G401 (cell line): ENCODE measurements around the gene ARHGAP27. TPM values are rescaled to one million over a fixed set of nuclear protein-coding genes. Genes with fewer than 3 reads are reported as not detected.
"Not testable (repeated sequence)": the region's sequence is repeated elsewhere in the genome, so short reads cannot be mapped to it uniquely, and the experiment has no call there.

Experiments
- DNase-seq: peaks from one replicate; pipeline ENCODE4 v3.0.0-alpha.2; 2015; ENCODE audit warnings: low spot score
- in situ Hi-C: cut with HindIII; loops from 2 replicates; pipeline ENCODE4 v1.10.0; 2016; ENCODE audit warnings: low sequenced_read_pairs, mixed read lengths
- total RNA-seq: library from RNA; depleted of rRNA; stranded (reverse); fragments of >200 nt; shearing (Covaris generic); gene quantifications from 2 replicates; pipeline ENCODE4 v1.2.3, GENCODE V29; 2014; rRNA removed

The ARHGAP27 gene, protein sequence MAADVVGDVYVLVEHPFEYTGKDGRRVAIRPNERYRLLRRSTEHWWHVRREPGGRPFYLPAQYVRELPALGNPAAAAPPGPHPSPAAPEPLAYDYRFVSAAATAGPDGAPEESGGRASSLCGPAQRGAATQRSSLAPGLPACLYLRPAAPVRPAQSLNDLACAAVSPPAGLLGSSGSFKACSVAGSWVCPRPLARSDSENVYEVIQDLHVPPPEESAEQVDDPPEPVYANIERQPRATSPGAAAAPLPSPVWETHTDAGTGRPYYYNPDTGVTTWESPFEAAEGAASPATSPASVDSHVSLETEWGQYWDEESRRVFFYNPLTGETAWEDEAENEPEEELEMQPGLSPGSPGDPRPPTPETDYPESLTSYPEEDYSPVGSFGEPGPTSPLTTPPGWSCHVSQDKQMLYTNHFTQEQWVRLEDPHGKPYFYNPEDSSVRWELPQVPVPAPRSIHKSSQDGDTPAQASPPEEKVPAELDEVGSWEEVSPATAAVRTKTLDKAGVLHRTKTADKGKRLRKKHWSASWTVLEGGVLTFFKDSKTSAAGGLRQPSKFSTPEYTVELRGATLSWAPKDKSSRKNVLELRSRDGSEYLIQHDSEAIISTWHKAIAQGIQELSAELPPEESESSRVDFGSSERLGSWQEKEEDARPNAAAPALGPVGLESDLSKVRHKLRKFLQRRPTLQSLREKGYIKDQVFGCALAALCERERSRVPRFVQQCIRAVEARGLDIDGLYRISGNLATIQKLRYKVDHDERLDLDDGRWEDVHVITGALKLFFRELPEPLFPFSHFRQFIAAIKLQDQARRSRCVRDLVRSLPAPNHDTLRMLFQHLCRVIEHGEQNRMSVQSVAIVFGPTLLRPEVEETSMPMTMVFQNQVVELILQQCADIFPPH
- total RNA-seq = 20.9 and 24.9 TPM in 2 replicates

DNA sequence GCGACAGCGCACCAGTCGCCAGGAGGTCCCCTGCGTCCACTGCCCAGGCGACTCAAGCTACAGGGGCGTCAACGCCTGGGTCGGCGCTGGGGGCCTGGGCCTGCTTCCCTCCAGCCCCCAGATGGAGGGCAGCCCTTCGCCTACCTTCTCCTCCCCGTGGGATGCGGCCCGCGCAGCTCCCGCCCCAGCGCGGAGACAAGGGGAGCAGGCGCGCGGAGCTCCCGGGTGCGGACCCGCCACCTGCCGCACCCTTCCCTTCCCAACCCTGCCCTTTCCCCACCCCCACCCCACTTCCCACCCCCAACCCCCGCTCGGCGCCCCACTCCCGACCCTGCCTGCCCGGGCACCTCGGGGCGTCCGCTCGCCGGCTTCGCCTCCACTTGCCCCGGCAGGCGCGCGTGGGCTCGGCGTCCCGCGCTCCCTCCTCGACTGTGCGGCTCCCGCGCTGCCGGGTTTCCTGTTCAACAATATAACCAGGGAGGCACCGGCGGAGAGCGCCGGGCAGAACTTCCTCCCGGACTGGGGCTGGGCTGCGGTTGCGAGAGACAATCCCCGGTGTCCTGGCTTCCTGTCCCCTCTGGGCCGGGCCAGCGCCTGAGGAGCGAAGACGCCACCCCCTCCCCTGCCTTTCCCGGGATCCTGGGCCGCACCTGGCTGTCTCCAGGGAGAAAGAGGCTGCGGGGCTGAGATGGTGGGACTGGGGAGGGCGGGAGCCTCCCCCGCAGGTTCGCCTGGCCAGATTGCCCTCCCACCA is at the start of gene ARHGAP27:
Gene ARHGAP27 (minus strand): TSS at position 466 of the 754 bp plus-strand sequence. CDS start 2,591 bp downstream, outside the sequence.
- no peak for DNase-seq
- in situ Hi-C loops = no loop called here

GRCh38 chr17:45482317-45482716 is 49.6 kb upstream of the ARHGAP27 start:
- in situ Hi-C loops, DNase-seq: not testable (repeated sequence)

DNA sequence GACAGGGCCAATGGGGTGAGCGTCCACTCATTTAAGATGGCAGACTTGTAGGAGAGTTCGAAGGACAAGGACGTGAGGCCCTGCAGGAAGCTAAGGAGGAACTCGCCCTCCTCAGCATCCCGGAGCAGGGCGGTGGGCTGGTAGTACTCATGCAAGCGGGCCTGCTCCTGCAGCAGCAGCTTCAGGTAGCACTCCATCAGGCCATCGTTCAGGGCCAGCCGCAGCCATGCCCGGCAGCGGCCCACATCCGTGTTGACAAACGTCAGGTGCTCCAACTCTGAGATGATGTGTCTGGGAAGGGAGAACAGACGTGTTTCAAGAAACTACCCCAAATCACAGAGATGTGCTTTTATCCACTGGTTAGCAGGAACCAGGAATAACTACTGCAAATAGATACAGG is 42.8 kb upstream of the ARHGAP27 start:
- in situ Hi-C loops, DNase-seq: not testable (repeated sequence)

DNA sequence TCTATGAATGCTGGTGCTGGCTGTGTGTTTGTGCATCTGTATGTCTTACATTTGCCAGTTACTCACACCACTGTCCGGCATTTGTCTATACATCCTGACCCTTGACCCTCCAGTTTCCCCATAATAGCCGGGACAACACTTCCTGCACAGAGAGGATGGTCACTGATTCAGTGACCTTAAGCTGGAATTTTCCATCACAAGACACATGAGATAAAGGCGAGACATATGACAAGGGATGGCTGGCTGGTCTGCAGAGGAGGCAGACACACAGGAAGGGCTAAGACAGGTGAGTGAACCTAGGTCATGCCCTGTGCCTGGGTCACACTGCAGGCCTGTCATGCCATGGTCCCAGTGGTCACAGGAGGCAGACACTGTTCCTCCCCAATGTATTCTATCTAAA is 39.6 kb upstream of the ARHGAP27 start:
- in situ Hi-C loops, DNase-seq: not testable (repeated sequence)

DNA sequence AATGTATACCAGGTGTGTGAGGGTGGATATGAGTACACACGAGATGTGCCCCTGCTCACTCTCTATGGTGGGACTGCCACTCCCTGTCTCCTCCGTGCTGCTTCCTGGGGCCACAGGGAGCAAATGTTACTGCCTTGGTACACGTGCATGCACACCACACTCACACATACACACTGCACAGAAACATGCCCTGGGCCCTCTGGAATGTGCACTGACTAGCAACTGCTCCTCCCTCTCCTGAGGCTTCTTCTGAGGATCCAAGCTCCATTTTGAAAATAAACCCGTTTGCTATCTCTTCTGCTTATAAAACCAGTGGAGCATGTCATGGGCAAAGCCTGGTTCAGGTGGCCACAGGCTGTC is 36.5 kb upstream of the ARHGAP27 start:
- DNase-seq, in situ Hi-C loops: not testable (repeated sequence)

GRCh38 chr17:45468293-45469203 is 35.9 kb upstream of the ARHGAP27 start:
- in situ Hi-C loops, DNase-seq: not testable (repeated sequence)

GRCh38 chr17:45461524-45462327 is 29.1 kb upstream of the ARHGAP27 start:
- in situ Hi-C loops, DNase-seq: not testable (repeated sequence)

DNA sequence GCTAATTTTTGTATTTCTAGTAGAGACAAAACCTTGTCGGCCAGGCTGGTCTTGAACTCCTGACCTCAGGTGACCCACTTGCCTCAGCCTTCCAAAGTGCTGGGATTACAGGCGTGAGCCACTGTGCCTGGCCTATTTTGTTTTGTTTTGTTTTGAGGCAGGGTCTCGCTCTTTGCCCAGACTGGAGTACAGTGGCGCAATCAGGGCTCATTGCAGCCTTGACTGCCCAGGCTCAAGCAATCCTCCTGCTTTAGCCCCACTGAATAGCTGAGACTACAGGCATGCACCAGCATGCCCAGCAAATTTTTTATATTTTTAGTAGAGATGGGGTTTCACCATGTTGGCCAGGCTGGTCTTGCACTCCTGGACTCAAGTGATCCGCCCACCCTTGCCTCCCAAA is 27.8 kb upstream of the ARHGAP27 start:
- in situ Hi-C loops = not testable (repeated sequence)

DNA sequence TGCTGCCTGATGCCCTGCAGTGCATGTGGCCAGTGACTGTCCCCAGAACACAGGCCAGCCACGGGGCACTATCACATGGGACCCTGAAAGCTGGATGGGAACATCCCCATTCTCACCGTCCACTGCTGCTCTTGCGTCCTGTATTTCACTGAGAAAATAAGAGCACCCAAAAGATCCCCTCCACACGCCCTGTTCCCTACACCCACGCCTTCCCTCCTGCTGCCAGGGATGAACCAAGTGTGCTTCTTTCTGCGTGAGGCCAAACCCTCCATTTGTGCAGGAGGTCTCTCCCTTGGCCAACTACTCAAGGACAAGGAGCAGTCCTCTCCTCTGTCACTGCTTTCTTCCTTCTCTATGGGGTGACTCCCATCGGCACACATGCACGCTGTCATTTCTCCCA is 21.7 kb upstream of the ARHGAP27 start:
- in situ Hi-C loops, DNase-seq: not testable (repeated sequence)

More for the DNA sequence above, 27.8 kb upstream of the ARHGAP27 start:
- not testable (repeated sequence) for DNase-seq

GRCh38 chr17:45453731-45454130 is 21.1 kb upstream of the ARHGAP27 start:
- in situ Hi-C loops, DNase-seq: not testable (repeated sequence)

GRCh38 chr17:45453225-45453534 is 20.5 kb upstream of the ARHGAP27 start:
- DNase-seq, in situ Hi-C loops: not testable (repeated sequence)

GRCh38 chr17:45452329-45453224 is 19.9 kb upstream of the ARHGAP27 start:
- in situ Hi-C loops, DNase-seq: not testable (repeated sequence)

GRCh38 chr17:45451660-45452059 is 19.0 kb upstream of the ARHGAP27 start:
- in situ Hi-C loops = not testable (repeated sequence)

DNA sequence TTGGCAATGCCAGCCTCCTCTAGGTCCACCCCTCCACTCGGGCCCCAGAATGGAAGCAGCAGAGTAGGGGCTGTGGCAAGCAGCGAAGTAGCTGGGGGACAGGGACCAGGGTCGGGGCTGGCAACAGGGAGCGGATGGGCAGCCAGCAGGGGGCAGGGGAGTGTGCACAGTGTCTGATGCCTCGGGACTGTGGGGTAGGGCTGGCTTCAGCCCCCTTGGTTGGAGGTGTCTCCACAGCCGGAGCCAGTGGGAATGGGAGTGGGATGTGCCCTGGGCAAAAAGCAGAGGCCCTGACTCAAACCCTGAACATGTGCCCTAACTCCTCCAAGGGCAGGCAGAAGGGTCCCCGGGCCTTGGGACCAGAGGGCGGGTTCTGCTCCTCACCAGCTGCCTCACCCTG is 18.5 kb upstream of the ARHGAP27 start:
- no peak for DNase-seq
- in situ Hi-C loops = no loop called here

More at GRCh38 chr17:45451660-45452059, 19.0 kb upstream of the ARHGAP27 start:
- not testable (repeated sequence) for DNase-seq

DNA sequence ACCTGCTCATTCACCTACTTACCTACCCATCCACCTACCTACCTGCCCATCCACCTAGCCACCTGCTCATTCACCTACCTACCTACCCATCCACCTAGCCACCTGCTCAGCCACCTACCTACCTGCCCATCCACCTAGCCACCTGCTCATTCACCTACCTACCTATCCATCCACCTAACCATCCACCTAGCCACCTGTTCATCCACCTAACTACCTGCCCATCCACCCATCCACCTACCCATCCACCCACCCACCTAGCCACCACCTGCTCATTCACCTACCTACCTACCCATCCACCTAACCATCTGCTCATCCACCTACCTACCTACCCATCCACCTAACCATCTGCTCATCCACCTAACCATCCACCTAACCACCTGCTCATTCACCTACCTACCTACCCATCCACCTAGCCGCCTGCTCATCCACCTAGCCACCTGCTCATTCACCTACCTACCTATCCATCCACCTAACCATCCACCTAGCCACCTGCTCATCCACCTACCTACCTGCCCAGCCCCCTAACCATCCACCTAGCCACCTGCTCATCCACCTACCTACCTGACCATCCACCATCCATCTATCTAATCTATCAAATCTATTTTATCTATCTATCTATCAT is 17.1 kb upstream of the ARHGAP27 start:
- DNase-seq, in situ Hi-C loops: not testable (repeated sequence)

- DNase-seq, in situ Hi-C loops: not testable (repeated sequence)
These were observed 16.6 kb upstream of the ARHGAP27 start for GRCh38 chr17:45449260-45449659.
